HUDEP-2 (cell line): ENCODE data around the gene TYW3.

Experiments
- DNase-seq, 76 experiments: peaks; one replicate each; lab custom pipeline; 2025; ENCODE audit not compliant: unreplicated experiment in 76 of 76; lab: John Stamatoyannopoulos, UW

Gene TYW3

GRCh38 chr1:74779750-74780149 lies 46.8 kb downstream of the TYW3 start:
- no peak for DNase-seq

DNA sequence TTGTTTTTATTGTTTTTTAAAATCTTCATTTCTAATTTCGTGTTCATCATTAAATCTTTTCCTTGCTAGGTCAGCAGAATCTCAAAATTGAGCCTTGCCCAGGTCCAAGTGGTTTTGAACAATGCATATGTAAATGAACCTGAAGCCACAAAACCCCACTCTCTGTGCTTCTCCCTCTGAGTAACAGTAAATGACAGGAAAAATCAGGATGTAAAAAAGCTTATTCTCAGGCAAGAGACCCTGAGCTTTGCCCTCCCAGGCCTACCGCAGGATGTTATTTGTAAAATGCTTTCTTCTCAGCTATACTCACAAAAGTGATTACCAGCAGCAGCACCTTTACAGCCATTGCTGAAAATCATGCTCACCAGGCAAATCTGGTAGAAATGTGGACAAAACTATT lies 47.6 kb downstream of the TYW3 start:
- DNase-seq: no peak

DNA sequence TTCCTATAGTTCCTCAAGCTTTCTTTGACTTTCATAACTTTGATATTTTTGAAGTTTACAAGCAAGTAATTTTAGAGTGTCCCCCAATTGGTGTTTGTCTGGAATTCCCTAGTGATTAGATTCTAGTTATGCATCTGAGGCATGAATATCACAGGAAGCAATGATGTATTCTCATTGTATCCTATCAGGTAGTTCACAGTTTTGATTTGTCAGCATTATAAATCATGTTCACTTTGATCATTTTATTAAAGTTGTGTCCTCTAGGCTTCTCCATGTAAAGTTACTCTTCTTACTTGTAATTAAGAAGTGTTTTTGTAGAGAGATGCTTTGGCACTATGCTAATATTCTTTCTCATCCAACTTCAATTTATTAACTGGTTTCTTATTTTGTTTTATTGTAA lies 53.0 kb downstream of the TYW3 start:
- DNase-seq: no peak

DNA sequence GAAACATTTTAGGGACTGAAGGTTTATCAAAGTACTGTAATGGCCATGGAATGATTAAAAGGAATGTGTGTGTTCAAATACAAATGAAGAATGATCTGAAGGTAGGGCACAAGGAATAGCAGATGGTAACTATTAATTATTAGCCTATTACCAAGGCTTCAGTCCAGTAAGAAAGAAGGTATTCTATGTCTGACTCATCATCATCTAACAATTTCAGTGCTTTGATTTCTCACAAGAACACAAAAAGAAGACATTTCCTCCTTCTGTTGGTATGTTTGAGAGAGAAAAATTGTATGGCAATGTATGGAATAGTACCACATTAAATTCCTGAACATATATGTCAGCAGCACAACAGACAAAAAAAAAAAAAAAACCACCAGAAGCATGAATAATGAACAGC lies 57.5 kb downstream of the TYW3 start:
- no peak for DNase-seq

DNA sequence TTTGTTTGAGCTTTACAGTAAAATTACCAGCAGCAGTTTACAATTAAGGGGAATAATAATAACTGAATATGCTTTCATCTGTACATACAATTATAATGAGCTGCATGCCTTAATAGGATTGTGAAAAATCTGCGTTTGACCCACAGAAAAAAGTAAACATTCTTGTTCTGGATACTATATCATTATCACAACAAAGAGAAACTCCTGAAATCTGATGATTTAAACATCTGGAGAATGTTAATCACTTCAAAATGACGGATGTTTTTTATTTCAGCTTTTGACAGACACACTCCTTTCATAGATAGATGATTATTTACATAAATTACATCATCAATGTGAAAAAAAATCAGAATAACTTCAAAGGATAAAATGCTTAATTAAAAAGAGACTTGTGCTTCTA lies 58.5 kb downstream of the TYW3 start:
- DNase-seq: no peak

- DNase-seq: no peak
Measured at GRCh38 chr1:74799119-74799657, 66.2 kb downstream of the TYW3 start.

GRCh38 chr1:74811436-74812179 lies 78.7 kb downstream of the TYW3 start:
- DNase-seq: no peak

- no peak for DNase-seq
Measured at GRCh38 chr1:74812180-74812541, 79.2 kb downstream of the TYW3 start.
